GM19328 (cell line): ENCODE data around the gene TRPM5.

Source experiments
- ATAC-seq: cut with Tn5 transposase; IDR thresholded peaks from one replicate; pipeline ENCODE4 v1.9.1; 2021; ENCODE audit warnings: mild to moderate bottlenecking, moderate library complexity; ENCODE audit not compliant: unreplicated experiment

The TRPM5 gene

GRCh38 chr11:2409611-2410468 is 34.5 kb downstream of the TRPM5 start:
- no peak for ATAC-seq

- ATAC-seq = no peak
These were observed 35.2 kb downstream of the TRPM5 start for GRCh38 chr11:2409126-2409525.

- no peak for ATAC-seq
These were observed 35.6 kb downstream of the TRPM5 start for GRCh38 chr11:2408671-2409070.

GRCh38 chr11:2406878-2407410 is 37.4 kb downstream of the TRPM5 start:
- no peak for ATAC-seq

GRCh38 chr11:2406451-2406850 is 37.9 kb downstream of the TRPM5 start:
- ATAC-seq = no peak

- ATAC-seq = no peak
These were observed 39.5 kb downstream of the TRPM5 start for GRCh38 chr11:2404735-2405196.

GRCh38 chr11:2402890-2403645 is 41.2 kb downstream of the TRPM5 start:
- ATAC-seq = no peak

- ATAC-seq = no peak
These were observed 42.2 kb downstream of the TRPM5 start for GRCh38 chr11:2402106-2402505.

- ATAC-seq = no peak
These were observed 42.8 kb downstream of the TRPM5 start for GRCh38 chr11:2401436-2401984.

GRCh38 chr11:2400762-2401435 is 43.4 kb downstream of the TRPM5 start:
- no peak for ATAC-seq

- peak; percentile 82 for ATAC-seq
These were observed 44.1 kb downstream of the TRPM5 start, which contains the start of gene TSSC4 for GRCh38 chr11:2400069-2400761. TSSC4 (plus strand) TSS chr11:2400750; CDS start chr11:2402634, 1,884 bp downstream.

- ATAC-seq = peak; percentile 0
These were observed 44.7 kb downstream of the TRPM5 start for GRCh38 chr11:2399488-2400068.

GRCh38 chr11:2398664-2399355 is 45.5 kb downstream of the TRPM5 start:
- ATAC-seq = no peak

- ATAC-seq = no peak
These were observed 47.3 kb downstream of the TRPM5 start for GRCh38 chr11:2397005-2397404.

GRCh38 chr11:2396471-2396870 is 47.8 kb downstream of the TRPM5 start:
- no peak for ATAC-seq

GRCh38 chr11:2395856-2396255 is 48.5 kb downstream of the TRPM5 start:
- no peak for ATAC-seq

GRCh38 chr11:2395211-2395730 is 49.0 kb downstream of the TRPM5 start:
- ATAC-seq = no peak

- ATAC-seq = no peak
These were observed 49.6 kb downstream of the TRPM5 start for GRCh38 chr11:2394818-2395105.
